K562 (cell line): ENCODE measurements around the gene MPND. TPM values are rescaled to one million over a fixed set of nuclear protein-coding genes. Genes with fewer than 3 reads are reported as not detected.
A peak's percentile ranks its signal among the peaks of the same experiment; 100 is the strongest.

Source experiments
- GATAD2A ChIP-seq: fragments of 450-650 bp; IDR thresholded peaks from 2 replicates; pipeline ENCODE4 v1.6.1; 2017
- HMGN3 ChIP-seq: IDR thresholded peaks from 2 replicates; pipeline ENCODE4 v1.6.1; 2011; ENCODE audit warnings: borderline replicate concordance, low read depth, mild to moderate bottlenecking, mixed read lengths, low read length; ENCODE audit not compliant: insufficient read length; ENCODE audit errors: extremely low read depth
- MCM7 ChIP-seq, 2 experiments: fragments of 450-650 bp; IDR thresholded peaks; 2 replicates each; pipeline ENCODE4 v1.6.1; 2016 to 2018
- MXI1 ChIP-seq: IDR thresholded peaks from 2 replicates; pipeline ENCODE4 v1.6.1; 2011; ENCODE audit warnings: low read depth, mild to moderate bottlenecking, improper control_type of control experiment, low read length
- NFIC ChIP-seq: fragments of 450-650 bp; IDR thresholded peaks from 2 replicates; pipeline ENCODE4 v1.6.1; 2017; ENCODE audit warnings: mild to moderate bottlenecking, inconsistent platforms
- NR2C2 ChIP-seq, 2 experiments: fragments of 200-800 bp in 1 of 2; sonication (Bioruptor generic) in 1 of 2; sonication (generic) in 1 of 2; formaldehyde crosslinking in 1 of 2; IDR thresholded peaks; 2 replicates each; pipeline versions ENCODE4 v1.6.1 to v1.8.0; 2016 to 2022; ENCODE audit warnings: mild to moderate bottlenecking in 1 of 2, missing compliant biosample characterization in 1 of 2, missing genetic modification characterization in 1 of 2, missing genetic modification reagents in 1 of 2
- SMARCA4 ChIP-seq: fragments of 450-650 bp; IDR thresholded peaks from 2 replicates; pipeline ENCODE4 v1.6.1; 2016
- XRCC4 ChIP-seq: IDR thresholded peaks from one replicate; pipeline ENCODE4 v1.6.1; 2011; ENCODE audit not compliant: insufficient read depth, insufficient read length; ENCODE audit errors: extremely low read depth
- ZNF408 ChIP-seq: fragments of 250-450 bp; sonication (Bioruptor Pico); IDR thresholded peaks from 2 replicates; pipeline ENCODE4 v1.4.0; 2020; ENCODE audit warnings: low read depth, mild to moderate bottlenecking, moderate library complexity
- polyA plus RNA-seq, 8 experiments: library from polyadenylated mRNA; depleted of rRNA in 4 of 8; stranded (reverse) in 5 of 8; unstranded in 3 of 8; fragments of >200 nt; fragmentation: Nextera tagmentation in 2 of 8; fragmentation: Illumina TruSeq in 1 of 8; extraction: Ambion mirVana in 2 of 8; extraction: Trizol in 1 of 8; gene quantifications; 2 replicates each; pipeline versions ENCODE4 v1.2.1 to v1.2.3, GENCODE V29; 2011 to 2014; ENCODE audit warnings: inconsistent platforms in 1 of 8, missing spikeins in 1 of 8
- total RNA-seq, 7 experiments: library from RNA; depleted of rRNA in 6 of 7; stranded (reverse); fragments of >200 nt in 6 of 7; fragmentation: Illumina TruSeq in 2 of 7; extraction: Trizol in 2 of 7; gene quantifications; 2 replicates each; pipeline versions ENCODE4 v1.2.1 to v1.2.3, GENCODE V29; 2011 to 2021; ENCODE audit warnings: low replicate concordance in 1 of 7
- TF ChIP-seq, protein P1 (sequence below): fragments of 250-450 bp; sonication (Bioruptor Pico); IDR thresholded peaks from 2 replicates; pipeline ENCODE4 v1.4.0; 2020
- TF ChIP-seq, protein P2 (sequence below), 3 experiments: IDR thresholded peaks in 2 of 3; conservative IDR thresholded peaks in 1 of 3; 2 replicates each; pipeline ENCODE4 v1.5.1; 2011 to 2012; ENCODE audit warnings: low read length in 3 of 3, mild to moderate bottlenecking in 3 of 3, control low read depth in 2 of 3, improper control_type of control experiment in 1 of 3, inconsistent platforms in 1 of 3, low read depth in 1 of 3, mixed read lengths in 1 of 3, moderate library complexity in 1 of 3; ENCODE audit not compliant: insufficient read depth in 2 of 3
- TF ChIP-seq, protein P3 (sequence below): sonication (generic); formaldehyde crosslinking; IDR thresholded peaks from 2 replicates; pipeline ENCODE4 v1.8.0; 2022; ENCODE audit warnings: missing genetic modification reagents, mild to moderate bottlenecking, borderline replicate concordance
- TF ChIP-seq, protein P4 (sequence below): fragments of 250-450 bp; sonication (Bioruptor Pico); IDR thresholded peaks from 2 replicates; pipeline ENCODE4 v1.5.0; 2021

Gene MPND
- total and polyA plus RNA-seq, 9 of the 15 experiments (the other 6 are each of a cell fraction or from before 2014, with no cell fraction given), result 0.25 to 14.0 (median 3.9) TPM

DNA sequence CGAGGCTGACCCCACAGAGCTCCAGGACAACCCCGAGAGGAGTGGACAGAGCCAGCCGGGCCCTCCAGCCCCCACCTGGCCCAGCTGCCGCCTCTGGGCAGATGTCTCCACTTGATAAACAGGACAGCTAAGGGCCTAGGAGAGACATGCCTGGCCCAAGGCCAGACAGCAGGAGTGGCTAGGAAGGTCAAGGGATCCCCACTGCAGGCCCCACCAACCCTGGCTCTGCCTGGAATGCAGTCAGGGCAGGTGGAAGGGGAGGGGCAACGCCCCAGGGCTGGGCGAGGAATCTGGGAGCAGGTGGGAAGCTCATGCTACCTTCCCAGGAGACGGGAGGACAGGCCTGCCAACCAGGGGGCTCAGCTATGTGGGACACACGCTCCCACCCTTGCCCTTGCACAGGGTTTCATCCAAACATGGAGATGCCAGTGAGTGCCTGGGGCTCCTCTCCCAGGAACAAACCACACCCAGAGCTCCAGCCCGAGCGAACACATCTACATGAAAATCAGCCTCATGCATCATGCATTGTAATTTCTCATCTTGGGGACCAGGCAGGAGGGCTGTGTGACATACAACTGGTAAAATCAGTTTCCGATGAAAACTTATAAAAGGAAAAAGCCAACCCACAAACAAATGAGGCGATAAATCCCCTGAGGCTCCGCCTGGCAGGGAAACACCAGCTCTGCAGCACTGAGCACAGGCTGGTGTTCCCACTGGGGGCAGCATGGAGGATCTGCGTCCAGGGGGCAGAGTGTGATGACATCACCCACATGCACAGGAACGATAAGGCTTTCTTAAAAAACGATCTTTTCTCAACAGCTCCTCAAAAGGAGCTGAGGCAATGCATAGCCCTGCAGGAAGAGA is 32.0 kb downstream of the MPND start (continued):
- TF ChIP-seq, protein P1, sequence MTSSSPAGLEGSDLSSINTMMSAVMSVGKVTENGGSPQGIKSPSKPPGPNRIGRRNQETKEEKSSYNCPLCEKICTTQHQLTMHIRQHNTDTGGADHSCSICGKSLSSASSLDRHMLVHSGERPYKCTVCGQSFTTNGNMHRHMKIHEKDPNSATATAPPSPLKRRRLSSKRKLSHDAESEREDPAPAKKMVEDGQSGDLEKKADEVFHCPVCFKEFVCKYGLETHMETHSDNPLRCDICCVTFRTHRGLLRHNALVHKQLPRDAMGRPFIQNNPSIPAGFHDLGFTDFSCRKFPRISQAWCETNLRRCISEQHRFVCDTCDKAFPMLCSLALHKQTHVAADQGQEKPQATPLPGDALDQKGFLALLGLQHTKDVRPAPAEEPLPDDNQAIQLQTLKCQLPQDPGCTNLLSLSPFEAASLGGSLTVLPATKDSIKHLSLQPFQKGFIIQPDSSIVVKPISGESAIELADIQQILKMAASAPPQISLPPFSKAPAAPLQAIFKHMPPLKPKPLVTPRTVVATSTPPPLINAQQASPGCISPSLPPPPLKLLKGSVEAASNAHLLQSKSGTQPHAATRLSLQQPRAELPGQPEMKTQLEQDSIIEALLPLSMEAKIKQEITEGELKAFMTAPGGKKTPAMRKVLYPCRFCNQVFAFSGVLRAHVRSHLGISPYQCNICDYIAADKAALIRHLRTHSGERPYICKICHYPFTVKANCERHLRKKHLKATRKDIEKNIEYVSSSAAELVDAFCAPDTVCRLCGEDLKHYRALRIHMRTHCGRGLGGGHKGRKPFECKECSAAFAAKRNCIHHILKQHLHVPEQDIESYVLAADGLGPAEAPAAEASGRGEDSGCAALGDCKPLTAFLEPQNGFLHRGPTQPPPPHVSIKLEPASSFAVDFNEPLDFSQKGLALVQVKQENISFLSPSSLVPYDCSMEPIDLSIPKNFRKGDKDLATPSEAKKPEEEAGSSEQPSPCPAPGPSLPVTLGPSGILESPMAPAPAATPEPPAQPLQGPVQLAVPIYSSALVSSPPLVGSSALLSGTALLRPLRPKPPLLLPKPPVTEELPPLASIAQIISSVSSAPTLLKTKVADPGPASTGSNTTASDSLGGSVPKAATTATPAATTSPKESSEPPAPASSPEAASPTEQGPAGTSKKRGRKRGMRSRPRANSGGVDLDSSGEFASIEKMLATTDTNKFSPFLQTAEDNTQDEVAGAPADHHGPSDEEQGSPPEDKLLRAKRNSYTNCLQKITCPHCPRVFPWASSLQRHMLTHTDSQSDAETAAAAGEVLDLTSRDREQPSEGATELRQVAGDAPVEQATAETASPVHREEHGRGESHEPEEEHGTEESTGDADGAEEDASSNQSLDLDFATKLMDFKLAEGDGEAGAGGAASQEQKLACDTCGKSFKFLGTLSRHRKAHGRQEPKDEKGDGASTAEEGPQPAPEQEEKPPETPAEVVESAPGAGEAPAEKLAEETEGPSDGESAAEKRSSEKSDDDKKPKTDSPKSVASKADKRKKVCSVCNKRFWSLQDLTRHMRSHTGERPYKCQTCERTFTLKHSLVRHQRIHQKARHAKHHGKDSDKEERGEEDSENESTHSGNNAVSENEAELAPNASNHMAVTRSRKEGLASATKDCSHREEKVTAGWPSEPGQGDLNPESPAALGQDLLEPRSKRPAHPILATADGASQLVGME (CRISPR knock-in tag), result peak; percentile 3; the same call in 1 of the 2 replicates
- TF ChIP-seq SMARCA4, result peak; percentile 93
- TF ChIP-seq, protein P2, sequence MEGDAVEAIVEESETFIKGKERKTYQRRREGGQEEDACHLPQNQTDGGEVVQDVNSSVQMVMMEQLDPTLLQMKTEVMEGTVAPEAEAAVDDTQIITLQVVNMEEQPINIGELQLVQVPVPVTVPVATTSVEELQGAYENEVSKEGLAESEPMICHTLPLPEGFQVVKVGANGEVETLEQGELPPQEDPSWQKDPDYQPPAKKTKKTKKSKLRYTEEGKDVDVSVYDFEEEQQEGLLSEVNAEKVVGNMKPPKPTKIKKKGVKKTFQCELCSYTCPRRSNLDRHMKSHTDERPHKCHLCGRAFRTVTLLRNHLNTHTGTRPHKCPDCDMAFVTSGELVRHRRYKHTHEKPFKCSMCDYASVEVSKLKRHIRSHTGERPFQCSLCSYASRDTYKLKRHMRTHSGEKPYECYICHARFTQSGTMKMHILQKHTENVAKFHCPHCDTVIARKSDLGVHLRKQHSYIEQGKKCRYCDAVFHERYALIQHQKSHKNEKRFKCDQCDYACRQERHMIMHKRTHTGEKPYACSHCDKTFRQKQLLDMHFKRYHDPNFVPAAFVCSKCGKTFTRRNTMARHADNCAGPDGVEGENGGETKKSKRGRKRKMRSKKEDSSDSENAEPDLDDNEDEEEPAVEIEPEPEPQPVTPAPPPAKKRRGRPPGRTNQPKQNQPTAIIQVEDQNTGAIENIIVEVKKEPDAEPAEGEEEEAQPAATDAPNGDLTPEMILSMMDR (IDR thresholded peaks at IDR 0.05 in 2 of 3, conservative IDR thresholded peaks at IDR 0.05 in 1 of 3; ENCODE audit: insufficient read depth in 2 of 3, low read depth in 1 of 3, low read length in 3 of 3), result peak; percentile 87 to 94 (median 93)
- TF ChIP-seq, protein P3, sequence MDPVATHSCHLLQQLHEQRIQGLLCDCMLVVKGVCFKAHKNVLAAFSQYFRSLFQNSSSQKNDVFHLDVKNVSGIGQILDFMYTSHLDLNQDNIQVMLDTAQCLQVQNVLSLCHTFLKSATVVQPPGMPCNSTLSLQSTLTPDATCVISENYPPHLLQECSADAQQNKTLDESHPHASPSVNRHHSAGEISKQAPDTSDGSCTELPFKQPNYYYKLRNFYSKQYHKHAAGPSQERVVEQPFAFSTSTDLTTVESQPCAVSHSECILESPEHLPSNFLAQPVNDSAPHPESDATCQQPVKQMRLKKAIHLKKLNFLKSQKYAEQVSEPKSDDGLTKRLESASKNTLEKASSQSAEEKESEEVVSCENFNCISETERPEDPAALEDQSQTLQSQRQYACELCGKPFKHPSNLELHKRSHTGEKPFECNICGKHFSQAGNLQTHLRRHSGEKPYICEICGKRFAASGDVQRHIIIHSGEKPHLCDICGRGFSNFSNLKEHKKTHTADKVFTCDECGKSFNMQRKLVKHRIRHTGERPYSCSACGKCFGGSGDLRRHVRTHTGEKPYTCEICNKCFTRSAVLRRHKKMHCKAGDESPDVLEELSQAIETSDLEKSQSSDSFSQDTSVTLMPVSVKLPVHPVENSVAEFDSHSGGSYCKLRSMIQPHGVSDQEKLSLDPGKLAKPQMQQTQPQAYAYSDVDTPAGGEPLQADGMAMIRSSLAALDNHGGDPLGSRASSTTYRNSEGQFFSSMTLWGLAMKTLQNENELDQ (CRISPR knock-in tag), result no peak
- no peak for TF ChIP-seq MCM7 (IDR thresholded peaks at IDR 0.05)
- TF ChIP-seq MXI1, result 0 out of 2 replicates have a peak, but pooled peaks have one; percentile 22
- peak; percentile 95 for TF ChIP-seq NFIC
- TF ChIP-seq XRCC4, result no peak
- no peak for TF ChIP-seq ZNF408 (CRISPR knock-in tag)
- TF ChIP-seq, protein P4, sequence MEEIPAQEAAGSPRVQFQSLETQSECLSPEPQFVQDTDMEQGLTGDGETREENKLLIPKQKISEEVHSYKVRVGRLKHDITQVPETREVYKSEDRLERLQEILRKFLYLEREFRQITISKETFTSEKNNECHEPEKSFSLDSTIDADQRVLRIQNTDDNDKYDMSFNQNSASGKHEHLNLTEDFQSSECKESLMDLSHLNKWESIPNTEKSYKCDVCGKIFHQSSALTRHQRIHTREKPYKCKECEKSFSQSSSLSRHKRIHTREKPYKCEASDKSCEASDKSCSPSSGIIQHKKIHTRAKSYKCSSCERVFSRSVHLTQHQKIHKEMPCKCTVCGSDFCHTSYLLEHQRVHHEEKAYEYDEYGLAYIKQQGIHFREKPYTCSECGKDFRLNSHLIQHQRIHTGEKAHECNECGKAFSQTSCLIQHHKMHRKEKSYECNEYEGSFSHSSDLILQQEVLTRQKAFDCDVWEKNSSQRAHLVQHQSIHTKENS, result no peak
- TF ChIP-seq HMGN3, result peak; percentile 65
- TF ChIP-seq GATAD2A, result no peak; the same call in 1 of the 2 replicates
- TF ChIP-seq NR2C2 (CRISPR knock-in tag; IDR thresholded peaks at IDR 0.05), result no peak; the same call in 1 of the 2 replicates
- TF ChIP-seq NR2C2 (tag; IDR thresholded peaks at IDR 0.05), result peak; percentile 70; the same call in 1 of the 2 replicates
